PC-9 (cell line): ENCODE results near the gene DISC1. TPM values are rescaled to one million over a fixed set of nuclear protein-coding genes. Genes with fewer than 3 reads are reported as not detected.
"Not testable (repeated sequence)": the region's sequence is repeated elsewhere in the genome, so short reads cannot be mapped to it uniquely, and the experiment has no call there.

Experiments used
- BruUV-seq: library from RNA; stranded (reverse); fragments of 400-500 nt; replicated peaks from 2 replicates; lab custom pipeline; 2021; lab: Mats Ljungman, UMichigan
- CTCF ChIA-PET: fragments of 300-600 bp; sonication (Branson Sonifier 250); formaldehyde crosslinking; loops from one replicate; lab custom pipeline; 2022; ENCODE audit warnings: antibody characterized with exemption; lab: Charles Lee
- POLR2A ChIA-PET: fragments of 300-600 bp; sonication (Branson Sonifier 250); formaldehyde crosslinking; loops from one replicate; lab custom pipeline; 2022; ENCODE audit warnings: antibody characterized with exemption; ENCODE audit not compliant: unreplicated experiment; lab: Charles Lee
- DNase-seq, 2 experiments: peaks; one replicate each; pipeline versions ENCODE4 v3.0.0 to v3.0.0-alpha.2; 2015 to 2022; ENCODE audit warnings: mixed read lengths in 1 of 2
- H2AFZ ChIP-seq: fragments of 200-600 bp; sonication (generic); 2 replicates; pipeline ENCODE4 v1.8.1; 2017; ENCODE audit warnings: antibody characterized with exemption
- H3F3A ChIP-seq: fragments of 200-600 bp; sonication (generic); 2 replicates; pipeline ENCODE4 v1.8.1; 2017; ENCODE audit warnings: antibody characterized with exemption, mild to moderate bottlenecking, low read depth; ENCODE audit not compliant: insufficient read depth
- H3K27ac ChIP-seq: fragments of 200-600 bp; sonication (generic); 2 replicates; pipeline ENCODE4 v1.6.1; 2016; ENCODE audit warnings: mixed run types
- H3K27me3 ChIP-seq: fragments of 200-600 bp; sonication (generic); 2 replicates; pipeline ENCODE4 v1.6.1; 2016; ENCODE audit warnings: low read depth, mixed run types; ENCODE audit not compliant: insufficient read depth
- H3K36me3 ChIP-seq: fragments of 200-600 bp; sonication (generic); 2 replicates; pipeline ENCODE4 v1.6.1; 2016; ENCODE audit warnings: low read depth, mixed run types
- H3K4me1 ChIP-seq: fragments of 200-600 bp; sonication (generic); replicated peaks from 2 replicates; pipeline ENCODE4 v1.6.1; 2016; ENCODE audit warnings: mixed run types; ENCODE audit not compliant: insufficient read depth
- H3K4me2 ChIP-seq: fragments of 200-600 bp; sonication (generic); 2 replicates; pipeline ENCODE4 v1.6.1; 2017; ENCODE audit warnings: mixed run types
- H3K4me3 ChIP-seq: fragments of 200-600 bp; sonication (generic); 2 replicates; pipeline ENCODE4 v1.6.1; 2016; ENCODE audit warnings: mixed run types
- H3K79me2 ChIP-seq: fragments of 200-600 bp; sonication (generic); 2 replicates; pipeline ENCODE4 v1.6.1; 2017; ENCODE audit warnings: low read depth, mixed run types
- H3K9me2 ChIP-seq: fragments of 200-600 bp; sonication (generic); 2 replicates; pipeline ENCODE4 v1.8.1; 2017; ENCODE audit warnings: mild to moderate bottlenecking; ENCODE audit not compliant: insufficient read depth
- H3K9me3 ChIP-seq: fragments of 200-600 bp; sonication (generic); 2 replicates; pipeline ENCODE4 v1.8.1; 2016; ENCODE audit warnings: low read depth; ENCODE audit not compliant: insufficient read depth
- H4K20me1 ChIP-seq: fragments of 200-600 bp; sonication (generic); 2 replicates; pipeline ENCODE4 v1.8.1; 2017; ENCODE audit not compliant: insufficient read depth
- CTCF ChIP-seq: fragments of 200-600 bp; sonication (generic); conservative IDR thresholded peaks from 2 replicates; pipeline ENCODE4 v1.6.1; 2017; ENCODE audit warnings: mixed run types, antibody characterized with exemption, mild to moderate bottlenecking, moderate library complexity
- EZH2 ChIP-seq: fragments of 200-600 bp; sonication (generic); IDR thresholded peaks from 2 replicates; pipeline ENCODE4 v1.8.0; 2017; ENCODE audit warnings: antibody characterized with exemption, low read depth
- intact Hi-C: fragments of 100-400 bp; cut with micrococcal nuclease; formaldehyde crosslinking; loops from one replicate; pipeline ENCODE4 v1.10.0; 2022; ENCODE audit not compliant: unreplicated experiment
- total RNA-seq: library from RNA; stranded (reverse); gene quantifications from 2 replicates; pipeline ENCODE4 v1.2.3, GENCODE V29; 2021

DISC1 gene
- total RNA-seq, 1 experiment from 2014 or later = 7.4 TPM

GRCh38 chr1:231957359-231957758 is 330.8 kb downstream of the DISC1 start:
- Histone ChIP-seq H2AFZ (no peak overlapping the region), H3K4me1 (no peaks in the 10 kb centered on the region), H3K4me2 (no peak overlapping the region), H3K27me3 (no peaks in the 10 kb centered on the region), H3K36me3 (no peaks in the 10 kb centered on the region), H3K79me2 (no peaks in the 10 kb centered on the region), H3K4me3 (no peak overlapping the region), H3K27ac (no peak overlapping the region), H3K9me3 (no peaks in the 10 kb centered on the region; the same call in 1 of the 2 replicates), H3F3A (no peaks in the 10 kb centered on the region), H3K9me2 (0 out of 2 replicates have a peak, but pooled peaks cover 4% of the 10 kb centered on the region), H4K20me1 (no peaks in the 10 kb centered on the region)
- DNase-seq = no peak
- TF ChIP-seq CTCF (no peak), EZH2 (no peak)
- intact Hi-C loops = no loop called here
- POLR2A ChIA-PET = no interaction called here
- no TSS peak for BruUV-seq
- CTCF ChIA-PET = no interaction called here

- CTCF ChIA-PET = no interaction called here
- Histone ChIP-seq H3K36me3 (no peaks in the 10 kb centered on the region), H3K27ac (no peak overlapping the region), H3F3A (no peaks in the 10 kb centered on the region), H3K4me1 (no peaks in the 10 kb centered on the region), H3K9me2 (0 out of 2 replicates have a peak, but pooled peaks cover 4% of the 10 kb centered on the region), H4K20me1 (no peaks in the 10 kb centered on the region), H3K4me2 (no peak overlapping the region), H3K9me3 (no peaks in the 10 kb centered on the region; the same call in 1 of the 2 replicates), H2AFZ (no peak overlapping the region), H3K4me3 (no peak overlapping the region), H3K79me2 (no peaks in the 10 kb centered on the region), H3K27me3 (no peaks in the 10 kb centered on the region)
- BruUV-seq = no TSS peak
- POLR2A ChIA-PET = no interaction called here
- TF ChIP-seq EZH2 = no peak
- no peak for TF ChIP-seq CTCF
- intact Hi-C loops = no loop called here
- no peak for DNase-seq
These were observed 331.9 kb downstream of the DISC1 start for GRCh38 chr1:231958448-231958847.

- Histone ChIP-seq H3K36me3 (no peaks in the 10 kb centered on the region), H3K79me2 (no peaks in the 10 kb centered on the region), H3K4me1 (no peaks in the 10 kb centered on the region), H3K4me3 (no peak overlapping the region), H3K9me3 (no peaks in the 10 kb centered on the region; the same call in 1 of the 2 replicates), H2AFZ (no peak overlapping the region), H3K9me2 (0 out of 2 replicates have a peak, but pooled peaks cover 4% of the 10 kb centered on the region), H3K4me2 (no peak overlapping the region), H3K27ac (no peak overlapping the region), H3F3A (no peaks in the 10 kb centered on the region), H4K20me1 (no peaks in the 10 kb centered on the region), H3K27me3 (no peaks in the 10 kb centered on the region)
- POLR2A ChIA-PET = no interaction called here
- CTCF ChIA-PET = no interaction called here
- TF ChIP-seq EZH2 (no peak), CTCF (no peak)
- intact Hi-C loops = no loop called here
- no TSS peak for BruUV-seq
- DNase-seq = no peak
These were observed 332.8 kb downstream of the DISC1 start for GRCh38 chr1:231959225-231959884.

- H3F3A ChIP-seq, POLR2A ChIA-PET, BruUV-seq, CTCF ChIA-PET, H3K27me3 ChIP-seq, H3K4me2 ChIP-seq, H3K79me2 ChIP-seq, H4K20me1 ChIP-seq, DNase-seq, H3K9me2 ChIP-seq, H3K36me3 ChIP-seq, H2AFZ ChIP-seq, H3K4me3 ChIP-seq, H3K9me3 ChIP-seq, intact Hi-C loops, H3K4me1 ChIP-seq, H3K27ac ChIP-seq: not testable (repeated sequence)
These were observed 335.2 kb downstream of the DISC1 start for GRCh38 chr1:231961801-231962200.
